CD4-positive, alpha-beta T cell treated with Interleukin-6 for 4 hours (primary cell): Measurements from ENCODE around the gene VPS8.
"Not testable (repeated sequence)": the region's sequence is repeated elsewhere in the genome, so short reads cannot be mapped to it uniquely, and the experiment has no call there.

Experiments
- DNase-seq: peaks from one replicate; pipeline ENCODE4 v3.0.0-alpha.2; 2020; ENCODE audit warnings: mixed read lengths

The VPS8 gene

GRCh38 chr3:185003876-185004275, 191.9 kb downstream of the VPS8 start:
- DNase-seq: not testable (repeated sequence)

- no peak for DNase-seq
These were observed 197.7 kb downstream of the VPS8 start for GRCh38 chr3:185009650-185010049.

GRCh38 chr3:185017584-185017983, 205.6 kb downstream of the VPS8 start:
- not testable (repeated sequence) for DNase-seq

- not testable (repeated sequence) for DNase-seq
These were observed 206.0 kb downstream of the VPS8 start for GRCh38 chr3:185017996-185018395.

- DNase-seq: no peak
These were observed 209.3 kb downstream of the VPS8 start for GRCh38 chr3:185021256-185021655.

GRCh38 chr3:185024406-185024805, 212.4 kb downstream of the VPS8 start:
- no peak for DNase-seq

GRCh38 chr3:185024966-185025365, 213.0 kb downstream of the VPS8 start:
- DNase-seq: no peak

- no peak for DNase-seq
These were observed 216.2 kb downstream of the VPS8 start for GRCh38 chr3:185028121-185028520.

GRCh38 chr3:185029086-185029485, 217.1 kb downstream of the VPS8 start:
- DNase-seq: no peak

- DNase-seq: no peak
These were observed 218.4 kb downstream of the VPS8 start for GRCh38 chr3:185030399-185030798.

GRCh38 chr3:185030951-185031350, 219.0 kb downstream of the VPS8 start:
- no peak for DNase-seq

GRCh38 chr3:185037801-185038200, 225.8 kb downstream of the VPS8 start:
- no peak for DNase-seq

- DNase-seq: no peak
These were observed 228.5 kb downstream of the VPS8 start for GRCh38 chr3:185040425-185040824.

- no peak for DNase-seq
These were observed 229.6 kb downstream of the VPS8 start for GRCh38 chr3:185041540-185041939.

- DNase-seq: no peak
These were observed 230.5 kb downstream of the VPS8 start for GRCh38 chr3:185042312-185043050.

- DNase-seq: no peak
These were observed 234.2 kb downstream of the VPS8 start for GRCh38 chr3:185046164-185046515.

- DNase-seq: no peak
These were observed 234.6 kb downstream of the VPS8 start for GRCh38 chr3:185046603-185047002.

GRCh38 chr3:185049710-185050109, 237.7 kb downstream of the VPS8 start:
- DNase-seq: no peak

- DNase-seq: no peak
These were observed 239.8 kb downstream of the VPS8 start for GRCh38 chr3:185051801-185052200.

- no peak for DNase-seq
These were observed 240.7 kb downstream of the VPS8 start for GRCh38 chr3:185052631-185053030.

- DNase-seq: no peak
These were observed 244.9 kb downstream of the VPS8 start for GRCh38 chr3:185056908-185057307.

GRCh38 chr3:185057829-185058228, 245.9 kb downstream of the VPS8 start:
- no peak for DNase-seq

- DNase-seq: no peak
These were observed 246.8 kb downstream of the VPS8 start for GRCh38 chr3:185058796-185059195.

GRCh38 chr3:185059766-185060165, 247.8 kb downstream of the VPS8 start:
- no peak for DNase-seq

- no peak for DNase-seq
These were observed 248.7 kb downstream of the VPS8 start for GRCh38 chr3:185060655-185061054.
